Measurements from ENCODE around the gene BACE1-AS. TPM values are rescaled to one million over a fixed set of nuclear protein-coding genes. Genes with fewer than 3 reads are reported as not detected.
A peak's percentile ranks its signal among the peaks of the same experiment; 100 is the strongest.
"Not testable (repeated sequence)": the region's sequence is repeated elsewhere in the genome, so short reads cannot be mapped to it uniquely, and the experiment has no call there.

Gene BACE1-AS
- polyA plus RNA-seq, 4 donors, result 16.1 to 24.6 (median 19.7) TPM

- no peak for DNase-seq (ENCODE audit: low read depth in 4 of 4, low spot score in 3 of 4)
These were observed 27.6 kb downstream of the BACE1-AS start for GRCh38 chr11:117318738-117319137.

DNA sequence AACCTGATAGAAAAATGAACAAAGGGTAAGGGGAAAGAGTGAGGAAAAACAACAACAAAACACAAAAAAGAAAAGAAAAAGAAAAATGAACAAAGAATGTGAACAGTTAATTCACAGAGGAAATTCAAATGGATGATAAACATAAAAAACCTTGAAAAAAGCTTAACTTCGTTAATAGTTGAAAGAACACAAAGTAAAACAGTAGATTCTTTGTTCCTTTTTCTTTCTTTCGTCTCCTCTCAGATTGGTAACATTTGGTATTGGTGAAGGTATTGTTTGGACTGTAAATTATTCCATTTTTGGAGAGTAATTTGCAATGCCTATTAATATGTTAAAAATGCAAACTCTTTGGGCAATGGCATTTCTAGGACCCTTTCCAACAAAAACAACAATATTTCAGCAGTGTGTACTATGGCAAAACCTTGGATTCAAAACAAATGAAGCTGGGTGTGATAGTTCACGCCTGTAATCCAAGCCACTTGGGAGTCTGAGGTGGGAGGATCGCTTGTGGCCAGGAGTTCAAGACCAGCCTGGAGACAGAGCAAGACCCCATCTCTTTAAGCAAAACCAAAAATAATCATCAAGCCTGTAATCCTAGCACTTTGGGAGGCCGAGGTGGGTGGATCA, 28.2 kb downstream of the BACE1-AS start:
- no peak for DNase-seq (ENCODE audit: low read depth in 4 of 4, low spot score in 3 of 4)

GRCh38 chr11:117327255-117327566, 36.1 kb downstream of the BACE1-AS start:
- not testable (repeated sequence) for DNase-seq (ENCODE audit: low read depth in 4 of 4, low spot score in 3 of 4)

GRCh38 chr11:117327567-117328374, 36.6 kb downstream of the BACE1-AS start, which contains the start of gene CEP164:
CEP164 (plus strand) TSS chr11:117327854; CDS start chr11:117338587, 10,733 bp downstream.
- DNase-seq (ENCODE audit: low read depth in 4 of 4, low spot score in 3 of 4), result peak; percentile 88 to 92 (median 90)

DNA sequence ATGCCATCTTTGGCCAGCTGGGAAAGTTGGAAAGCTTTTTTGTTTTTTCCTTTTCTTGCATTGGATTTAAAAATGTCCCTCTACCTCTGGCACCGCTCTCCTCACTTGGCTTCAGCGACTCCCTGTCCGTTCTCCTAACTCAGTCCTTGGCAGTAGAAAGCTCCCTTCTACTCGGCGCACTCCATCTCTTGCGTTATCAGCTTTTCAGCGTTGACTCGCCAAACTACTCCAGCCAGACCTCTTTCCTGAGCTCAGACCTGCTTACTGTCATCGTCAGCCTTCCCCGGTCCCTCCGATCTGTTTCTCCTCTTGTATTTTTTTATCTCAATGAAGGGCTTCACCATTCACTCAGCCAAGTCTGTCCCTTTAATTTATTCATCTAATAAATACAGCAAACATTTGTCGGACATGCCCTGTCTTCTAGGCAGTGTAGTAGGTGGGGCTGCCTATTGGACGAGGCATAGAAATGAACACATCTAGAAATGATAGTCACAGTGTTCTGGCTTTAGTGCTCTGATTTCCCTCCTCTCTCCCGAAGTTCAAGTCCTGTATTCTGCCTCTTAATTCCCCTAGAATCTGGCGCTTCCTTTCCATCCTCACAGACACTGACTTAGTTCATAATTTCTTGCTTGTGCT, 37.3 kb downstream of the BACE1-AS start:
- DNase-seq (ENCODE audit: low read depth in 4 of 4, low spot score in 3 of 4), result no peak

GRCh38 chr11:117332843-117333242, 41.7 kb downstream of the BACE1-AS start:
- DNase-seq (ENCODE audit: low read depth in 4 of 4, low spot score in 3 of 4), result no peak

- no peak for DNase-seq (ENCODE audit: low read depth in 4 of 4, low spot score in 3 of 4)
These were observed 42.8 kb downstream of the BACE1-AS start for GRCh38 chr11:117333917-117334316.

DNA sequence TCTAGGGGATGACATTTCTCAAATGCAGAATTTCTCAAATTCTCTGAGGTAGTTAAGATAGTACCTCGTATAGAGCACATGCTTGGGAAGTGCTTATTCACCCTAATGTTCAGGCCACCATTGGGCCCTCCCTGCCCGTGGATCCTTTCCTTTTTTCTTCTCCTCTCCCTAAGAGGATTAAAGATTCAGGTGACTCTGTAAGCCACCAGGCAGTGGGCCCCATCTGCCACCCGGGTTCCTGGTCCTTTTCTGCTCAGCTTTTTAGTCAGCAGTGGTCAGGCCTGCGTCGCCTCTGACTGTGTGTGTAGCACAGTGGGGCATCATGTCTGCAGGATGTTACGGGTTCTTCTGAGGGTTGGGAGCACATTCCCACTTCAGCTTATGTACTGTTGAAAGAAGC, 43.8 kb downstream of the BACE1-AS start:
- no peak for DNase-seq (ENCODE audit: low read depth in 4 of 4, low spot score in 3 of 4)

DNA sequence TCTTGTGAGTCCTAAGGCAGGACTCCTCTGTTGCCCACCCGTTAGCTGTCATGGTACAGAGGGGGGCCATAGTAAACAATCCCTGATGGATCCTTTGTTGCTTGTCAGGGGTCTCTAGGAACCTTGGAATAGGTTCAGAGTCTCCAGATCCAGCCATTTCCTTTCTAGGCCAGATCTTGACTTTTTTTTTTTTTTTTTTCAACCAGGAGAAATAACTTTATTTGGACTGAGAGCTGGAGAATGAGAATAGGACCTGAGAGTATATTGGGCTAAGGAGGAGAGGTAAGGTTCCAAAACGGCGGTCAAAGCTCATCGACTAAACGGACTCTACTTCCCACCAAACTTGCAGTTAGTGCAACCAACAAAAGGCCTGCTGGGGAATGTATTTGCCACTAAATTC, 44.3 kb downstream of the BACE1-AS start:
- no peak for DNase-seq (ENCODE audit: low read depth in 4 of 4, low spot score in 3 of 4)

- DNase-seq (ENCODE audit: low read depth in 4 of 4, low spot score in 3 of 4), result no peak
These were observed 45.9 kb downstream of the BACE1-AS start for GRCh38 chr11:117337076-117337475.

Other genes with a start within 250 kb of the BACE1-AS start
- 10 to 100 TPM; 23.0 to 44.9 (median 33.6) TPM for gene SIK3, start 192.9 kb upstream of the BACE1-AS start, polyA plus RNA-seq (ENCODE audit: insufficient read length in 4 of 4)
- 10 to 100 TPM; 73.3 to 79.9 (median 75.1) TPM for gene PAFAH1B2, start 147.1 kb upstream of the BACE1-AS start, polyA plus RNA-seq (ENCODE audit: insufficient read length in 4 of 4)
- gene SIDT2, start 112.6 kb upstream of the BACE1-AS start, polyA plus RNA-seq (ENCODE audit: insufficient read length in 4 of 4), result 10 to 100 TPM; 38.0 to 47.9 (median 44.5) TPM
- 100 to 1,000 TPM; 130 to 307 (median 140) TPM for gene TAGLN, start 92.0 kb upstream of the BACE1-AS start, polyA plus RNA-seq (ENCODE audit: insufficient read length in 4 of 4)
- gene PCSK7, start 59.3 kb upstream of the BACE1-AS start, polyA plus RNA-seq (ENCODE audit: insufficient read length in 4 of 4), result 10 to 100 TPM; 18.7 to 36.1 (median 21.4) TPM
- 10 to 100 TPM; 23.4 to 34.8 (median 31.5) TPM for gene RNF214, start 58.7 kb upstream of the BACE1-AS start, polyA plus RNA-seq (ENCODE audit: insufficient read length in 4 of 4)
- gene BACE1, start 24.9 kb downstream of the BACE1-AS start, polyA plus RNA-seq (ENCODE audit: insufficient read length in 4 of 4), result 10 to 100 TPM; 58.7 to 76.5 (median 64.4) TPM
- gene CEP164, start 36.5 kb downstream of the BACE1-AS start, polyA plus RNA-seq (ENCODE audit: insufficient read length in 4 of 4), result 10 to 100 TPM; 22.7 to 43.0 (median 27.0) TPM

Measured in left renal pelvis (tissue), 4 donors.